Measurements from ENCODE around the gene RND2. TPM values are rescaled to one million over a fixed set of nuclear protein-coding genes. Genes with fewer than 3 reads are reported as not detected.

Gene RND2
- total RNA-seq, 1 donor from 2014 or later: 0.85 TPM

DNA sequence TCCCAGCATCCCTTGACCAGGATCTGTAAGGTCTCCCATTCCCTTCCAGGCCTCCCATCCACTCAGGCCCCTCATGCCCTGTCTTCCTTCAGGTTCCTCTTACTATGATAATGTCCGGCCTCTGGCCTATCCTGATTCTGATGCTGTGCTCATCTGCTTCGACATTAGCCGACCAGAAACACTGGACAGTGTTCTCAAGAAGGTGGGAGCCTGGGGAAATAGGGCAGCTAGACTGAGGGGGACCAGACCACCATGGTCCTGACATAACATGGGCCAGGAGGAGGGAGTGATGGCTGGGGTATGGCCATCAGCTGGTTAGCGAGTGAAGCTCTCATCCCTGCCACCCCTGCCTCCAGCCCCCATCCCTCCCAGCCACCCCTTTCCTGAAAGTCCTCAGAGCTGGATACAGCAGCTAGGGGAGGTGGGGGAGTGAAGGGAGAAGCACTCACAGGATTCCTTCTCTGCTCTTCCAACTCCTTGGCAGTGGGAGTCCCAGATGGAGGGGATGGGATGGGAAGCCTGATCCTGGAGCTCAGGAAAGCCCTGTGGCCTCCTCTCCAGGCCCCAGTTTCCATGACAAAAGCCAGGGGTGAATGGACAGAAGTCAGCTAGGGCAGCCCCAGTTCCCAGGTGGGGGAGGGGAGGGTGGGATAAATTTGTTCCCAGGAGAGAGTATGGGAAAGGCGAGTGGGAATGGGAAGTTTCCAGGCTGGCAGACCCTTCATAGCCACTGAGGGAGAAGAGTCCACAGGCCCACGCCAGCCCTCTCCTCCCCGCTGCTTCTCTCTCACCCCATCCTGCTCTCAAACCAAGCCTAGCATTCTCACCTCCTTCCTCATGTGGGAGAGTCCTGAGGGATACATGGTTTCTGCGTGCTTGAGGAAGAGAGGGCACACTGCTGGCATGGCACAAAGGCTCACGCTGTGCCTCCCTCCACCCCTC is 2.3 kb downstream of the RND2 start:
- intact Hi-C loops (cut with micrococcal nuclease): no loop called here

GRCh38 chr17:43028221-43028861 is 3.3 kb downstream of the RND2 start:
- Histone ChIP-seq H3K27me3 (ENCODE audit: low read depth) (no peaks in the 10 kb centered on the region), H3K36me3 (no peaks in the 10 kb centered on the region), H3K4me3 (no peak overlapping the region), H3K4me1 (peaks cover 13% of the 10 kb centered on the region), H3K27ac (replicated peaks) (no peak overlapping the region), H3K9me3 (replicated peaks) (no peaks in the 10 kb centered on the region)
- no peak for DNase-seq
- intact Hi-C loops (cut with micrococcal nuclease): no loop called here
- no peak for TF ChIP-seq CTCF (IDR thresholded peaks at IDR 0.05; ENCODE audit: borderline replicate concordance)

More for the DNA sequence above, 2.3 kb downstream of the RND2 start:
- Histone ChIP-seq H3K4me1 (peaks cover 19% of the 10 kb centered on the region), H3K27ac (replicated peaks) (no peak overlapping the region), H3K9me3 (replicated peaks) (no peaks in the 10 kb centered on the region), H3K27me3 (ENCODE audit: low read depth) (no peaks in the 10 kb centered on the region), H3K36me3 (no peaks in the 10 kb centered on the region), H3K4me3 (no peak overlapping the region)
- DNase-seq: no peak
- TF ChIP-seq CTCF (IDR thresholded peaks at IDR 0.05; ENCODE audit: borderline replicate concordance): no peak

DNA sequence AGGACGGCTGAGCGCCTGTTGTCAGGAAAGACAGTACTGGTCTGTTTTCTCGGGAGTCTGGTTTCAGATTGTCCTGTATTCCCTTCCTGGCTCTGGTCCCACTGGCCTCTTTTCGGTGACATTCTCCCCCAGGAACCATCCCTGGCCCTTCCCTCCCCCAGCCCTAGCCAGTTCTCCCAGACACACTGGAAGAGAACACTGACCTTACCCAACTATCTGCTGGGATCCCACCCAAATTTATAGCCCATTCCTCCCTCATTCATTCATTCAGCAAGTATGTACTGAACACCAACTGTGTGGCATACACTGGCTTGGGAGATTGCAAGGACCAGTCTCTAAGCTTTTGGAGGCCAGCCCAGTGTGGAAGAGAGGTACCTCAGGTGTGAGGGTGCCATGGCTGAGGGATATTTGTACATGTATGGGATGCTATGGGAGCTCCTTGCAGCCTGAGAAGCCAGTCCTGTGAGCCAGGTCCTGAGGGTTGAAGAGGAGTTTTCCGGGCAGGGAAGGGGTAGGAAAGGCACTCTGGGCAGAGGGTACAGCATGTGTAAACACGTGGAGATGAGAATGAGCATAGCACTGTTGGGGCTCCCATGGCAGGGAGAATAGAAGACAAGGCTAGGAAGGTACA is 5.2 kb downstream of the RND2 start:
- TF ChIP-seq CTCF (IDR thresholded peaks at IDR 0.05; ENCODE audit: borderline replicate concordance): no peak
- intact Hi-C loops (cut with micrococcal nuclease): no loop called here
- no peak overlapping the region for H3K4me3 ChIP-seq

GRCh38 chr17:43031666-43032065 is 6.6 kb downstream of the RND2 start:
- Histone ChIP-seq H3K36me3 (no peaks in the 10 kb centered on the region), H3K27ac (replicated peaks) (no peak overlapping the region), H3K4me3 (no peak overlapping the region), H3K27me3 (ENCODE audit: low read depth) (no peaks in the 10 kb centered on the region), H3K9me3 (replicated peaks) (no peaks in the 10 kb centered on the region), H3K4me1 (peaks cover 3% of the 10 kb centered on the region)
- DNase-seq: no peak
- intact Hi-C loops (cut with micrococcal nuclease): no loop called here
- no peak for TF ChIP-seq CTCF (IDR thresholded peaks at IDR 0.05; ENCODE audit: borderline replicate concordance)

More for the DNA sequence above, 5.2 kb downstream of the RND2 start:
- Histone ChIP-seq H3K4me1 (peaks cover 3% of the 10 kb centered on the region), H3K9me3 (replicated peaks) (no peaks in the 10 kb centered on the region), H3K36me3 (no peaks in the 10 kb centered on the region), H3K27me3 (ENCODE audit: low read depth) (no peaks in the 10 kb centered on the region), H3K27ac (replicated peaks) (peak overlapping the region; percentile 67)
- no peak for DNase-seq
